A549 (cell line): ENCODE measurements around the gene TTC21A. TPM values are rescaled to one million over a fixed set of nuclear protein-coding genes. Genes with fewer than 3 reads are reported as not detected.

ENCODE experiments used
- ATAC-seq, 2 experiments: fragments of 200-7000 bp in 1 of 2; fragments of >200 bp in 1 of 2; cut with Nextera tagmentation in 1 of 2; cut with Tn5 transposase in 1 of 2; 3 replicates each; pipeline versions ENCODE4 v1.8.0 to v1.9.1; 2018 to 2020; ENCODE audit warnings: mild to moderate bottlenecking in 1 of 2, moderate library complexity in 1 of 2
- CTCF ChIA-PET: fragments of 300-600 bp; sonication (Branson Sonifier 250); formaldehyde crosslinking; extraction: SDS; loops from one replicate; lab custom pipeline; 2021; ENCODE audit warnings: antibody characterized with exemption, inconsistent platforms; lab: Yijun Ruan, JAX
- POLR2A ChIA-PET: fragments of 350-600 bp; formaldehyde crosslinking; extraction: SDS; loops from one replicate; lab custom pipeline; 2021; ENCODE audit warnings: antibody characterized with exemption, inconsistent platforms; lab: Yijun Ruan, JAX
- DNase-seq, 2 experiments: peaks; one replicate each; pipeline versions ENCODE4 v3.0.0 to v3.0.0-alpha.2; 2011 to 2016; ENCODE audit warnings: low read depth in 1 of 2, low spot score in 1 of 2
- FAIRE-seq: peaks from 2 replicates; lab custom pipeline; 2011; peaks lifted over from hg19 to GRCh38; lab: Jason Lieb, UNC
- H3K27ac ChIP-seq, 2 experiments: fragments of >200 bp; sonication (Bioruptor Twin); formaldehyde crosslinking; 3 replicates each; pipeline ENCODE4 v1.5.1; 2016 to 2017
- H3K4me1 ChIP-seq: fragments of >200 bp; sonication (Bioruptor Twin); formaldehyde crosslinking; 3 replicates; pipeline ENCODE4 v1.6.1; 2016
- H3K4me2 ChIP-seq: fragments of >200 bp; sonication (Bioruptor Twin); formaldehyde crosslinking; 3 replicates; pipeline ENCODE4 v1.6.1; 2016
- H3K4me3 ChIP-seq: fragments of >200 bp; sonication (Bioruptor Twin); formaldehyde crosslinking; 3 replicates; pipeline ENCODE4 v1.5.1; 2016
- H3K9me3 ChIP-seq: fragments of >200 bp; sonication (Bioruptor Twin); formaldehyde crosslinking; 3 replicates; pipeline ENCODE4 v1.6.1; 2016
- BHLHE40 ChIP-seq: IDR thresholded peaks from 2 replicates; pipeline ENCODE4 v1.6.1; 2012; ENCODE audit warnings: low read depth, low read length, inconsistent platforms
- CEBPB ChIP-seq, 2 experiments: fragments of >200 bp in 1 of 2; sonication (Bioruptor Twin) in 1 of 2; formaldehyde crosslinking in 1 of 2; IDR thresholded peaks; 2 replicates each; pipeline ENCODE4 v1.6.1; 2012 to 2016
- ESRRA ChIP-seq: fragments of 150-350 bp; IDR thresholded peaks from 2 replicates; pipeline ENCODE4 v1.6.1; 2014; ENCODE audit warnings: mild to moderate bottlenecking, low read length, borderline replicate concordance
- FOSB ChIP-seq: fragments of 250-450 bp; sonication (Bioruptor Pico); IDR thresholded peaks from 2 replicates; pipeline ENCODE4 v1.5.0; 2020; ENCODE audit warnings: mild to moderate bottlenecking, moderate library complexity
- FOSL2 ChIP-seq, 2 experiments: fragments of 450-650 bp in 1 of 2; fragments of >200 bp in 1 of 2; sonication (Bioruptor Twin) in 1 of 2; formaldehyde crosslinking; IDR thresholded peaks; 2 replicates each; pipeline versions ENCODE4 v1.5.0 to v1.6.1; 2016 to 2020; ENCODE audit warnings: mild to moderate bottlenecking in 1 of 2, moderate library complexity in 1 of 2
- HEYL ChIP-seq: fragments of 250-450 bp; sonication (Bioruptor Pico); IDR thresholded peaks from 2 replicates; pipeline ENCODE4 v1.8.0; 2021; ENCODE audit warnings: mild to moderate bottlenecking, moderate library complexity
- KDM1A ChIP-seq: fragments of 200-600 bp; sonication (generic); IDR thresholded peaks from 2 replicates; pipeline ENCODE4 v1.6.1; 2016; ENCODE audit warnings: low read depth, mild to moderate bottlenecking
- KDM5A ChIP-seq: fragments of 200-600 bp; sonication (generic); IDR thresholded peaks from 2 replicates; pipeline ENCODE4 v1.6.1; 2016; ENCODE audit warnings: antibody characterized with exemption, mild to moderate bottlenecking
- MAFK ChIP-seq: fragments of 450-650 bp; IDR thresholded peaks from 2 replicates; pipeline ENCODE4 v1.6.1; 2014; ENCODE audit not compliant: partially characterized antibody
- MAZ ChIP-seq: fragments of 150-350 bp; IDR thresholded peaks from 2 replicates; pipeline ENCODE4 v1.6.1; 2014; ENCODE audit warnings: antibody characterized with exemption, low read depth, low read length, borderline replicate concordance
- NPAS2 ChIP-seq: fragments of 250-450 bp; sonication (Bioruptor Pico); IDR thresholded peaks from 2 replicates; pipeline ENCODE4 v1.8.0; 2022; ENCODE audit warnings: mild to moderate bottlenecking, moderate library complexity, borderline replicate concordance
- PHF8 ChIP-seq: fragments of 200-600 bp; sonication (generic); IDR thresholded peaks from 2 replicates; pipeline ENCODE4 v1.6.1; 2016; ENCODE audit warnings: low read depth, mild to moderate bottlenecking, antibody characterized with exemption, moderate library complexity, borderline replicate concordance
- POLR2A ChIP-seq: IDR thresholded peaks from 2 replicates; pipeline ENCODE4 v1.6.1; 2012; ENCODE audit warnings: mild to moderate bottlenecking, low read length
- POLR2AphosphoS2 ChIP-seq: conservative IDR thresholded peaks from 2 replicates; pipeline ENCODE4 v1.6.1; 2012; ENCODE audit warnings: low read length, improper control_type of control experiment, inconsistent platforms
- RCOR1 ChIP-seq: fragments of 150-350 bp; IDR thresholded peaks from 2 replicates; pipeline ENCODE4 v1.6.1; 2014; ENCODE audit warnings: antibody characterized with exemption, low read length, low read depth
- RFX5 ChIP-seq: fragments of 450-650 bp; IDR thresholded peaks from 2 replicates; pipeline ENCODE4 v1.7.1; 2014; ENCODE audit warnings: antibody characterized with exemption, mild to moderate bottlenecking, moderate library complexity
- TP53 ChIP-seq: fragments of 250-450 bp; sonication (Bioruptor Pico); IDR thresholded peaks from 2 replicates; pipeline ENCODE4 v1.5.0; 2021; ENCODE audit warnings: mild to moderate bottlenecking, moderate library complexity
- ZFP36 ChIP-seq: fragments of 450-650 bp; IDR thresholded peaks from 2 replicates; pipeline ENCODE4 v1.6.1; 2014; ENCODE audit warnings: borderline replicate concordance; ENCODE audit not compliant: partially characterized antibody
- ZSCAN20 ChIP-seq: fragments of 250-450 bp; sonication (Bioruptor Pico); IDR thresholded peaks from 2 replicates; pipeline ENCODE4 v1.8.0; 2022; ENCODE audit warnings: mild to moderate bottlenecking, moderate library complexity
- WGBS: methylation state at CpG from one replicate; pipeline ENCODE4 v1.1.6; 2017; ENCODE audit errors: missing lambda C conversion rate; 5-methylcytosine and 5-hydroxymethylcytosine counted together
- polyA plus RNA-seq, 4 experiments: library from polyadenylated mRNA; depleted of rRNA in 3 of 4; stranded (reverse); fragments of >200 nt; fragmentation: RNase III in 1 of 4; extraction: RNeasy Plus Mini Kit Qiagen cat#74134 plus additional on column Dnase treatment in 1 of 4; gene quantifications; 2 replicates in 3 of 4; 3 replicates in 1 of 4; pipeline ENCODE4 v1.2.3, GENCODE V29; 2011 to 2017
- TF ChIP-seq, protein P1 (sequence below): fragments of 200-600 bp; sonication (generic); IDR thresholded peaks from 2 replicates; pipeline ENCODE4 v1.6.1; 2016; ENCODE audit warnings: antibody characterized with exemption, mild to moderate bottlenecking, moderate library complexity
- TF ChIP-seq, protein P2 (sequence below): fragments of >200 bp; sonication (Bioruptor Twin); formaldehyde crosslinking; IDR thresholded peaks from 3 replicates; pipeline ENCODE4 v1.5.1; 2016

The TTC21A gene
- polyA plus RNA-seq, 2 of the 4 experiments (the other 2 are of a cell fraction): 1.1 to 1.4 TPM

DNA sequence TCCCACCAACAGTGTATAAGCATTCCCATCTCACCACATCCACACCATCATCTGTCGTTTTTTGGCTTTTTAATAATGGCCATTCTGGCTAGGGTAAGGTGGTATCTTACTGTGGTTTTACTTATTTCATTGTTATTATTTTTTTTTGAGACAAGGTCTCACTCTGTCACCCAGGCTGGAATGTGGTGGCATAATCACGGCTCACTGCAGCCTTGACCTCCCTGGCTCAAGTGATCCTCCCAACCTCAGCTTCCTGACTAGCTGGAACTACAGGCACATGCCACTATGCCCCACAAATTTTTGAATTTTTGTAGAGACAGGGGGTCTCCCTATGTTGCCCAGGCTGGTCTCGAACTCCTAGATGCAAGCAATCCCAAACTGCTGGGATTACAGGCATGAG lies 56.9 kb downstream of the TTC21A start:
- no peak overlapping the region for H3K4me3 ChIP-seq
- peaks cover 25% of the 10 kb centered on the region; the same call in 2 of the 3 replicates for H3K4me1 ChIP-seq
- H3K9me3 ChIP-seq: no peaks in the 10 kb centered on the region
- H3K27ac ChIP-seq: no peak overlapping the region
- DNase-seq (no peak), ATAC-seq (no peak), FAIRE-seq (no peak)
- WGBS: 60% methylated on average over 3 of the region's 3 CpGs
- CTCF ChIA-PET: interaction anchor here (1.5 to 1.7 kb wide), 2 partner anchors 12 to 38 kb away, joined by 5 to 6 read pairs; no protein-coding TSS in a partner anchor
- POLR2A ChIA-PET: no interaction called here
- no peak overlapping the region for H3K4me2 ChIP-seq
- TF ChIP-seq, protein P1, sequence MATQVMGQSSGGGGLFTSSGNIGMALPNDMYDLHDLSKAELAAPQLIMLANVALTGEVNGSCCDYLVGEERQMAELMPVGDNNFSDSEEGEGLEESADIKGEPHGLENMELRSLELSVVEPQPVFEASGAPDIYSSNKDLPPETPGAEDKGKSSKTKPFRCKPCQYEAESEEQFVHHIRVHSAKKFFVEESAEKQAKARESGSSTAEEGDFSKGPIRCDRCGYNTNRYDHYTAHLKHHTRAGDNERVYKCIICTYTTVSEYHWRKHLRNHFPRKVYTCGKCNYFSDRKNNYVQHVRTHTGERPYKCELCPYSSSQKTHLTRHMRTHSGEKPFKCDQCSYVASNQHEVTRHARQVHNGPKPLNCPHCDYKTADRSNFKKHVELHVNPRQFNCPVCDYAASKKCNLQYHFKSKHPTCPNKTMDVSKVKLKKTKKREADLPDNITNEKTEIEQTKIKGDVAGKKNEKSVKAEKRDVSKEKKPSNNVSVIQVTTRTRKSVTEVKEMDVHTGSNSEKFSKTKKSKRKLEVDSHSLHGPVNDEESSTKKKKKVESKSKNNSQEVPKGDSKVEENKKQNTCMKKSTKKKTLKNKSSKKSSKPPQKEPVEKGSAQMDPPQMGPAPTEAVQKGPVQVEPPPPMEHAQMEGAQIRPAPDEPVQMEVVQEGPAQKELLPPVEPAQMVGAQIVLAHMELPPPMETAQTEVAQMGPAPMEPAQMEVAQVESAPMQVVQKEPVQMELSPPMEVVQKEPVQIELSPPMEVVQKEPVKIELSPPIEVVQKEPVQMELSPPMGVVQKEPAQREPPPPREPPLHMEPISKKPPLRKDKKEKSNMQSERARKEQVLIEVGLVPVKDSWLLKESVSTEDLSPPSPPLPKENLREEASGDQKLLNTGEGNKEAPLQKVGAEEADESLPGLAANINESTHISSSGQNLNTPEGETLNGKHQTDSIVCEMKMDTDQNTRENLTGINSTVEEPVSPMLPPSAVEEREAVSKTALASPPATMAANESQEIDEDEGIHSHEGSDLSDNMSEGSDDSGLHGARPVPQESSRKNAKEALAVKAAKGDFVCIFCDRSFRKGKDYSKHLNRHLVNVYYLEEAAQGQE: no peak
- no peak for TF ChIP-seq TP53 (CRISPR knock-in tag)
- TF ChIP-seq CEBPB (IDR thresholded peaks at IDR 0.05): no peak
- no peak for TF ChIP-seq MAFK
- TF ChIP-seq ZFP36: no peak
- TF ChIP-seq PHF8: no peak
- no peak for TF ChIP-seq MAZ
- no peak for TF ChIP-seq RFX5
- TF ChIP-seq BHLHE40: no peak
- TF ChIP-seq, protein P2, sequence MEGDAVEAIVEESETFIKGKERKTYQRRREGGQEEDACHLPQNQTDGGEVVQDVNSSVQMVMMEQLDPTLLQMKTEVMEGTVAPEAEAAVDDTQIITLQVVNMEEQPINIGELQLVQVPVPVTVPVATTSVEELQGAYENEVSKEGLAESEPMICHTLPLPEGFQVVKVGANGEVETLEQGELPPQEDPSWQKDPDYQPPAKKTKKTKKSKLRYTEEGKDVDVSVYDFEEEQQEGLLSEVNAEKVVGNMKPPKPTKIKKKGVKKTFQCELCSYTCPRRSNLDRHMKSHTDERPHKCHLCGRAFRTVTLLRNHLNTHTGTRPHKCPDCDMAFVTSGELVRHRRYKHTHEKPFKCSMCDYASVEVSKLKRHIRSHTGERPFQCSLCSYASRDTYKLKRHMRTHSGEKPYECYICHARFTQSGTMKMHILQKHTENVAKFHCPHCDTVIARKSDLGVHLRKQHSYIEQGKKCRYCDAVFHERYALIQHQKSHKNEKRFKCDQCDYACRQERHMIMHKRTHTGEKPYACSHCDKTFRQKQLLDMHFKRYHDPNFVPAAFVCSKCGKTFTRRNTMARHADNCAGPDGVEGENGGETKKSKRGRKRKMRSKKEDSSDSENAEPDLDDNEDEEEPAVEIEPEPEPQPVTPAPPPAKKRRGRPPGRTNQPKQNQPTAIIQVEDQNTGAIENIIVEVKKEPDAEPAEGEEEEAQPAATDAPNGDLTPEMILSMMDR: no peak

DNA sequence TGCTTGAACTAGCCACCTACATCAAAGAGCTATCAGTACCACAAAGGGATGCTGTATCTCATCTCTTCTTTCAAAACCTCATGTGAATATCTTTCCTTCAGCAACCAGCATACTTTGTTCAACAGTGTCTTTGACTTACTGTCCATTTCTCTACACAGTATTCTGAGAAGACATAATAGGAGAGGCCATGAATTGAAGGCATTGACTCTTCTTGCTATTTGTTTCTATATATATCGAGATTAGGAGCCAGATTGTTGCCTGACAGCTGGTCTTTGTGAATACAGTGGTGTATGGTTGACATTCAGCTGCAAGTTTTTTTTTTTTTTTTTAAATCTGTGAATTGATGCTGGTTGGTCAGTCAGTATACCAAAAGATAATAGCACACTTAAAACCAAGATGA lies 58.0 kb downstream of the TTC21A start:
- ATAC-seq: no peak
- POLR2A ChIA-PET: no interaction called here

DNA sequence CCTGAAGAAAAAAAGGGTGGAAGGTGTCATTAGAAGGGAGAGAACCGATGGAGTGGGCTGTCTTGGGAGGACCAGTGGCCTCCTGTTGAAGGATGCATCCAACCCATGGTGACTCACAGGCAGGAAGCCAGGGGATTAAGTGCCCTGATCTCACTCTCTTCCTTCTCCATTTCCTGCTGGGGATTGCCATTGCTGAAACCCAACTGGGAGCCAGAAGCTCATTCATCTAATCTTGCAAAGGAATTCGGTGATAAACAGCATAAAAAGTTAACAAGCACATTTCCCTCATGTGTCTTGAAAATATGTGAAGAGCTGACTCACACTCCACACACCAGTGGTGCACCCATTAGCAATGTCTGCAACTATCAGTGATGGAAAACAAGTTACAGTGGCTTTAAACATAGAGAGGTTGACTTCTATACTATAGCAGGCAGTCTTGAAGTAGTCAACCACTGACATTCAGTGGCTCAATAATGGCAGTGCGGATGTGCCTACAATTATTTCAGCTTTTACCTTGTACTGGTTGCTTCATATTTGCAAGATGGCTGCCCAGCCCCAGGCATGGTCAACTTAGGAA lies 58.7 kb downstream of the TTC21A start:
- CTCF ChIA-PET: interaction anchor here (1.0 to 4.2 kb wide), 4 partner anchors 19 to 58 kb away, joined by 3 to 29 read pairs (median 10); no protein-coding TSS in a partner anchor
- POLR2A ChIA-PET: interaction anchor here (1.2 to 1.7 kb wide), 3 partner anchors 11 to 15 kb away, joined by 6 to 9 read pairs (median 7); no protein-coding TSS in a partner anchor
- 36% methylated on average over 3 of the region's 3 CpGs for WGBS
- Histone ChIP-seq H3K4me1 (peaks cover 25% of the 10 kb centered on the region; the same call in 2 of the 3 replicates), H3K4me2 (peak overlapping the region; percentile 20; the same call in 2 of the 3 replicates), H3K27ac (peak overlapping the region; percentile 14 to 32; a peak in 4 of 6 replicates), H3K9me3 (no peaks in the 10 kb centered on the region), H3K4me3 (no peak overlapping the region)
- no peak for TF ChIP-seq FOSL2 (IDR thresholded peaks at IDR 0.05)
- TF ChIP-seq FOSL2 (CRISPR knock-in tag; IDR thresholded peaks at IDR 0.05): peak; percentile 60
- no peak for TF ChIP-seq POLR2A
- FAIRE-seq: no peak
- peak in 1 of 2 experiments; percentile 55 for DNase-seq
- ATAC-seq: peak; percentile 75 to 85; a peak in 5 of 6 replicates

More for the DNA sequence above, 58.0 kb downstream of the TTC21A start:
- H3K27ac ChIP-seq: no peak overlapping the region; a peak in 1 of 6 replicates
- H3K4me3 ChIP-seq: no peak overlapping the region
- FAIRE-seq (no peak), DNase-seq (no peak)
- TF ChIP-seq ZSCAN20: no peak
- no peak for TF ChIP-seq KDM1A
- no peak for TF ChIP-seq POLR2AphosphoS2
- TF ChIP-seq HEYL (CRISPR knock-in tag): no peak
- no peak for TF ChIP-seq RCOR1
- no peak for TF ChIP-seq FOSB (CRISPR knock-in tag)
- TF ChIP-seq MAFK: no peak
- TF ChIP-seq NPAS2 (CRISPR knock-in tag): no peak
- no peak for TF ChIP-seq ESRRA
- TF ChIP-seq KDM5A: no peak
- CTCF ChIA-PET: interaction anchor here (0.6 to 4.2 kb wide), 3 partner anchors 25 to 577 kb away, joined by 3 to 29 read pairs (median 15); no protein-coding TSS in a partner anchor
- WGBS: 50% methylated on average over 1 of the region's 1 CpG
- peaks cover 25% of the 10 kb centered on the region; the same call in 2 of the 3 replicates for H3K4me1 ChIP-seq
- no peak overlapping the region; the same call in 2 of the 3 replicates for H3K4me2 ChIP-seq
- H3K9me3 ChIP-seq: no peaks in the 10 kb centered on the region
